HCT116 (cell line): ENCODE data around the gene SUGCT. TPM values are rescaled to one million over a fixed set of nuclear protein-coding genes. Genes with fewer than 3 reads are reported as not detected.

ENCODE experiments used
- ATAC-seq: fragments of 200-7000 bp; cut with Tn5 transposase; 2 replicates; pipeline ENCODE4 v1.9.1; 2020; ENCODE audit warnings: mild to moderate bottlenecking, moderate library complexity
- BruUV-seq: library from RNA; stranded (reverse); fragments of 400-500 nt; replicated peaks from 2 replicates; lab custom pipeline; 2021; lab: Mats Ljungman, UMichigan
- CTCF ChIA-PET: fragments of 300-600 bp; sonication (Branson Sonifier 250); formaldehyde crosslinking; loops from one replicate; lab custom pipeline; 2021; ENCODE audit warnings: antibody characterized with exemption; lab: Charles Lee
- POLR2A ChIA-PET: fragments of 300-600, 350-600 bp; sonication (Branson Sonifier 250); formaldehyde crosslinking; loops from one replicate; lab custom pipeline; 2021; ENCODE audit warnings: antibody characterized with exemption; lab: Charles Lee
- RAD21 ChIA-PET, 2 experiments: fragments of 300-600 bp; sonication (Branson Sonifier 250); formaldehyde crosslinking; loops; one replicate each; lab custom pipeline; 2023; ENCODE audit warnings: low total read pairs in 2 of 2; ENCODE audit not compliant: uncharacterized antibody in 2 of 2, unreplicated experiment in 2 of 2, low non-redundant PET in 1 of 2; lab: Charles Lee
- DNase-seq: peaks from one replicate; pipeline ENCODE4 v3.0.0-alpha.2; 2010; ENCODE audit warnings: low read depth, low spot score
- H2AFZ ChIP-seq: fragments of 200-600 bp; shearing (Covaris generic), sonication (generic); 2 replicates; pipeline ENCODE4 v1.6.1; 2017; ENCODE audit warnings: low read depth, mixed run types, mixed read lengths, antibody characterized with exemption, low read length; ENCODE audit not compliant: poor library complexity, severe bottlenecking
- H3K27ac ChIP-seq: 2 replicates; pipeline ENCODE4 v1.5.1; 2012; ENCODE audit warnings: low read depth, low read length
- H3K27me3 ChIP-seq: fragments of 200-600 bp; sonication (generic); 2 replicates; pipeline ENCODE4 v1.6.1; 2016; ENCODE audit warnings: mixed run types, low read length, mixed read lengths; ENCODE audit not compliant: insufficient read depth
- H3K36me3 ChIP-seq, 2 experiments: fragments of 200-500 bp in 1 of 2; fragments of 200-600 bp in 1 of 2; sonication (Bioruptor generic) in 1 of 2; sonication (generic) in 1 of 2; 2 replicates each; pipeline versions ENCODE4 v1.5.1 to v1.6.1; 2014 to 2016; ENCODE audit warnings: low read length in 2 of 2, inconsistent platforms in 1 of 2, mixed read lengths in 1 of 2, mixed run types in 1 of 2; ENCODE audit not compliant: insufficient read depth in 2 of 2, control insufficient read depth in 1 of 2
- H3K4me1 ChIP-seq, 2 experiments: fragments of 200-600 bp in 1 of 2; sonication (generic) in 1 of 2; 2 replicates each; pipeline versions ENCODE4 v1.5.1 to v1.6.1; 2012 to 2017; ENCODE audit warnings: low read length in 2 of 2, inconsistent platforms in 1 of 2, mild to moderate bottlenecking in 1 of 2, mixed read lengths in 1 of 2, mixed run types in 1 of 2, moderate library complexity in 1 of 2; ENCODE audit not compliant: insufficient read depth in 2 of 2, control insufficient read depth in 1 of 2
- H3K4me2 ChIP-seq: fragments of 200-600 bp; sonication (generic); 2 replicates; pipeline ENCODE4 v1.6.1; 2017; ENCODE audit warnings: mixed run types, low read length, mixed read lengths
- H3K4me3 ChIP-seq, 2 experiments: fragments of 200-600 bp in 1 of 2; sonication (generic) in 1 of 2; replicated peaks in 1 of 2; 2 replicates each; pipeline ENCODE4 v1.5.1; 2011 to 2016; ENCODE audit warnings: low read length in 2 of 2, control low read depth in 1 of 2, low read depth in 1 of 2, mild to moderate bottlenecking in 1 of 2, mixed read lengths in 1 of 2, mixed run types in 1 of 2
- H3K79me2 ChIP-seq: fragments of 200-600 bp; sonication (generic); 2 replicates; pipeline ENCODE4 v1.6.1; 2017; ENCODE audit warnings: mild to moderate bottlenecking, mixed run types, low read length, moderate library complexity, mixed read lengths; ENCODE audit not compliant: insufficient read depth
- H3K9ac ChIP-seq: fragments of 200-600 bp; sonication (generic); 2 replicates; pipeline ENCODE4 v1.6.1; 2016; ENCODE audit warnings: low read length, mixed read lengths
- H3K9me2 ChIP-seq: fragments of 200-600 bp; sonication (generic), shearing (Covaris generic); 2 replicates; pipeline ENCODE4 v1.6.1; 2017; ENCODE audit warnings: mixed run types, mild to moderate bottlenecking, moderate library complexity; ENCODE audit not compliant: insufficient read depth
- H3K9me3 ChIP-seq, 2 experiments: fragments of 200-500 bp in 1 of 2; fragments of 200-600 bp in 1 of 2; sonication (Bioruptor generic) in 1 of 2; sonication (generic) in 1 of 2; 2 replicates each; pipeline ENCODE4 v1.6.1; 2014 to 2017; ENCODE audit warnings: low read length in 2 of 2, mixed read lengths in 2 of 2, inconsistent platforms in 1 of 2, low read depth in 1 of 2, mild to moderate bottlenecking in 1 of 2, mixed run types in 1 of 2, moderate library complexity in 1 of 2; ENCODE audit not compliant: control insufficient read depth in 1 of 2, insufficient read depth in 1 of 2
- H4K20me1 ChIP-seq: fragments of 200-600 bp; sonication (generic), shearing (Covaris generic); 2 replicates; pipeline ENCODE4 v1.6.1; 2017; ENCODE audit warnings: mixed run types, mild to moderate bottlenecking, moderate library complexity; ENCODE audit not compliant: insufficient read depth
- CBX3 ChIP-seq: IDR thresholded peaks from 2 replicates; pipeline ENCODE4 v1.6.1; 2012; ENCODE audit warnings: low read depth
- CEBPB ChIP-seq: IDR thresholded peaks from 2 replicates; pipeline ENCODE4 v1.6.1; 2012; ENCODE audit warnings: low read depth
- EGR1 ChIP-seq: IDR thresholded peaks from 2 replicates; pipeline ENCODE4 v1.6.1; 2012; ENCODE audit warnings: low read depth
- ELF1 ChIP-seq: IDR thresholded peaks from 2 replicates; pipeline ENCODE4 v1.6.1; 2012; ENCODE audit warnings: low read depth, borderline replicate concordance
- EZH2phosphoT487 ChIP-seq: fragments of 200-600 bp; IDR thresholded peaks from 2 replicates; pipeline ENCODE4 v1.6.1; 2018; ENCODE audit warnings: antibody characterized with exemption, borderline replicate concordance
- FOSL1 ChIP-seq: IDR thresholded peaks from 2 replicates; pipeline ENCODE4 v1.6.1; 2012; ENCODE audit warnings: low read depth
- JUND ChIP-seq: IDR thresholded peaks from 2 replicates; pipeline ENCODE4 v1.6.1; 2012
- POLR2A ChIP-seq: IDR thresholded peaks from 2 replicates; pipeline ENCODE4 v1.7.0; 2011; ENCODE audit warnings: borderline replicate concordance; ENCODE audit not compliant: insufficient read depth, insufficient read length; ENCODE audit errors: extremely low read depth
- RAD21 ChIP-seq: IDR thresholded peaks from 2 replicates; pipeline ENCODE4 v1.6.1; 2012; ENCODE audit warnings: low read depth, mild to moderate bottlenecking
- SIN3A ChIP-seq: IDR thresholded peaks from 2 replicates; pipeline ENCODE4 v1.6.1; 2012; ENCODE audit warnings: low read depth
- SP1 ChIP-seq: IDR thresholded peaks from 2 replicates; pipeline ENCODE4 v1.6.1; 2012; ENCODE audit warnings: low read depth
- SRF ChIP-seq: IDR thresholded peaks from 2 replicates; pipeline ENCODE4 v1.6.1; 2012; ENCODE audit warnings: low read depth
- TCF7L2 ChIP-seq: IDR thresholded peaks from 2 replicates; pipeline ENCODE4 v1.7.0; 2011; ENCODE audit warnings: borderline replicate concordance, inconsistent platforms; ENCODE audit not compliant: insufficient read depth, insufficient read length; ENCODE audit errors: extremely low read depth
- YY1 ChIP-seq: IDR thresholded peaks from 2 replicates; pipeline ENCODE4 v1.6.1; 2011; ENCODE audit warnings: low read length, low read depth, moderate library complexity, mild to moderate bottlenecking; ENCODE audit not compliant: insufficient replicate concordance; ENCODE audit errors: extremely low read depth
- ZFX ChIP-seq: fragments of 450-650 bp; IDR thresholded peaks from 2 replicates; pipeline ENCODE4 v1.6.1; 2017
- ZNF274 ChIP-seq: fragments of 200-500 bp; sonication (Bioruptor generic); IDR thresholded peaks from 2 replicates; pipeline ENCODE4 v1.6.1; 2014; ENCODE audit warnings: mild to moderate bottlenecking, low read depth, low read length, inconsistent platforms
- intact Hi-C: fragments of 100-400 bp; cut with micrococcal nuclease; formaldehyde crosslinking; loops from 2 replicates; pipeline ENCODE4 v1.10.0; 2022
- total RNA-seq: library from RNA; stranded (reverse); gene quantifications from one replicate; pipeline ENCODE4 v1.2.1, GENCODE V29; 2021; ENCODE audit not compliant: unreplicated experiment
- TF ChIP-seq, protein P1 (sequence below): IDR thresholded peaks from 2 replicates; pipeline ENCODE4 v1.6.1; 2012; ENCODE audit warnings: low read depth
- TF ChIP-seq, protein P2 (sequence below): IDR thresholded peaks from 2 replicates; pipeline ENCODE4 v1.6.1; 2011; ENCODE audit warnings: mild to moderate bottlenecking, low read length, moderate library complexity; ENCODE audit not compliant: insufficient replicate concordance; ENCODE audit errors: extremely low read depth
- TF ChIP-seq, protein P3 (sequence below): IDR thresholded peaks from 2 replicates; pipeline ENCODE4 v1.6.1; 2012

The SUGCT gene
- total RNA-seq, 1 experiment from 2014 or later, result 4.4 TPM

DNA sequence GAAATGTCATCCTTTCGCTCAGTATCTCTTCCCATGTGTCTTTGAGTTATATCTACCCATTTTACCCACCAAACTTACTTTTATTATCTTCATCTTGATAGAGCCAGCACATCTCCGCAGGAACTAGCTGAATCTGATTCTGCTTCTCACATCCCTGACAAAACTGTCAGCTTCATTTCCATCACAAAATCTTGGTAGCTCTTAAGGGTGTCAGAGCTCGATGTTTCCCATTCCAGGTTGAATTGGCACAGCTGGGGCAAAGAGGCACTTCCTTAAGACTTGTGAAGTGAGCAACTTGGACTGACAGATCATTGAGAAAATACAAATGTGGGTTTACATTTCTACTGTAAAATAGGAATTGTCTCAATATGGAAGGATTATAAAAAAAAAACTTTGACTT lies 434.5 kb downstream of the SUGCT start:
- intact Hi-C loops, result no loop called here
- no peaks in the 10 kb centered on the region for H3K9me3 ChIP-seq
- ChIA-PET POLR2A (no interaction called here), RAD21 (no interaction called here), CTCF (no interaction called here)
- H3K4me3 ChIP-seq, result no peak overlapping the region
- no peaks in the 10 kb centered on the region for H3K9me2 ChIP-seq
- H4K20me1 ChIP-seq, result no peaks in the 10 kb centered on the region
- H3K4me1 ChIP-seq, result no peaks in the 10 kb centered on the region
- no peaks in the 10 kb centered on the region for H3K79me2 ChIP-seq
- no peak overlapping the region for H2AFZ ChIP-seq
- no TSS peak for BruUV-seq
- TF ChIP-seq EGR1 (no peak), CEBPB (no peak), SP1 (no peak), CBX3 (no peak), RAD21 (no peak), SIN3A (no peak), EZH2phosphoT487 (no peak), FOSL1 (no peak), POLR2A (no peak), ZNF274 (no peak), ELF1 (no peak), TCF7L2 (no peak), SRF (no peak), YY1 (no peak), ZFX (no peak), JUND (no peak)
- TF ChIP-seq, protein P1, sequence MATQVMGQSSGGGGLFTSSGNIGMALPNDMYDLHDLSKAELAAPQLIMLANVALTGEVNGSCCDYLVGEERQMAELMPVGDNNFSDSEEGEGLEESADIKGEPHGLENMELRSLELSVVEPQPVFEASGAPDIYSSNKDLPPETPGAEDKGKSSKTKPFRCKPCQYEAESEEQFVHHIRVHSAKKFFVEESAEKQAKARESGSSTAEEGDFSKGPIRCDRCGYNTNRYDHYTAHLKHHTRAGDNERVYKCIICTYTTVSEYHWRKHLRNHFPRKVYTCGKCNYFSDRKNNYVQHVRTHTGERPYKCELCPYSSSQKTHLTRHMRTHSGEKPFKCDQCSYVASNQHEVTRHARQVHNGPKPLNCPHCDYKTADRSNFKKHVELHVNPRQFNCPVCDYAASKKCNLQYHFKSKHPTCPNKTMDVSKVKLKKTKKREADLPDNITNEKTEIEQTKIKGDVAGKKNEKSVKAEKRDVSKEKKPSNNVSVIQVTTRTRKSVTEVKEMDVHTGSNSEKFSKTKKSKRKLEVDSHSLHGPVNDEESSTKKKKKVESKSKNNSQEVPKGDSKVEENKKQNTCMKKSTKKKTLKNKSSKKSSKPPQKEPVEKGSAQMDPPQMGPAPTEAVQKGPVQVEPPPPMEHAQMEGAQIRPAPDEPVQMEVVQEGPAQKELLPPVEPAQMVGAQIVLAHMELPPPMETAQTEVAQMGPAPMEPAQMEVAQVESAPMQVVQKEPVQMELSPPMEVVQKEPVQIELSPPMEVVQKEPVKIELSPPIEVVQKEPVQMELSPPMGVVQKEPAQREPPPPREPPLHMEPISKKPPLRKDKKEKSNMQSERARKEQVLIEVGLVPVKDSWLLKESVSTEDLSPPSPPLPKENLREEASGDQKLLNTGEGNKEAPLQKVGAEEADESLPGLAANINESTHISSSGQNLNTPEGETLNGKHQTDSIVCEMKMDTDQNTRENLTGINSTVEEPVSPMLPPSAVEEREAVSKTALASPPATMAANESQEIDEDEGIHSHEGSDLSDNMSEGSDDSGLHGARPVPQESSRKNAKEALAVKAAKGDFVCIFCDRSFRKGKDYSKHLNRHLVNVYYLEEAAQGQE, result no peak
- TF ChIP-seq, protein P2, sequence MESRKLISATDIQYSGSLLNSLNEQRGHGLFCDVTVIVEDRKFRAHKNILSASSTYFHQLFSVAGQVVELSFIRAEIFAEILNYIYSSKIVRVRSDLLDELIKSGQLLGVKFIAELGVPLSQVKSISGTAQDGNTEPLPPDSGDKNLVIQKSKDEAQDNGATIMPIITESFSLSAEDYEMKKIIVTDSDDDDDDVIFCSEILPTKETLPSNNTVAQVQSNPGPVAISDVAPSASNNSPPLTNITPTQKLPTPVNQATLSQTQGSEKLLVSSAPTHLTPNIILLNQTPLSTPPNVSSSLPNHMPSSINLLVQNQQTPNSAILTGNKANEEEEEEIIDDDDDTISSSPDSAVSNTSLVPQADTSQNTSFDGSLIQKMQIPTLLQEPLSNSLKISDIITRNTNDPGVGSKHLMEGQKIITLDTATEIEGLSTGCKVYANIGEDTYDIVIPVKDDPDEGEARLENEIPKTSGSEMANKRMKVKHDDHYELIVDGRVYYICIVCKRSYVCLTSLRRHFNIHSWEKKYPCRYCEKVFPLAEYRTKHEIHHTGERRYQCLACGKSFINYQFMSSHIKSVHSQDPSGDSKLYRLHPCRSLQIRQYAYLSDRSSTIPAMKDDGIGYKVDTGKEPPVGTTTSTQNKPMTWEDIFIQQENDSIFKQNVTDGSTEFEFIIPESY, result no peak
- TF ChIP-seq, protein P3, sequence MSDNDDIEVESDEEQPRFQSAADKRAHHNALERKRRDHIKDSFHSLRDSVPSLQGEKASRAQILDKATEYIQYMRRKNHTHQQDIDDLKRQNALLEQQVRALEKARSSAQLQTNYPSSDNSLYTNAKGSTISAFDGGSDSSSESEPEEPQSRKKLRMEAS, result no peak
- no peak overlapping the region for H3K4me2 ChIP-seq
- H3K9ac ChIP-seq, result no peak overlapping the region
- no peaks in the 10 kb centered on the region for H3K27me3 ChIP-seq
- ATAC-seq (no peak), DNase-seq (no peak)
- no peak overlapping the region for H3K27ac ChIP-seq
- H3K36me3 ChIP-seq, result no peaks in the 10 kb centered on the region
